Common myeloid progenitor, CD34-positive (primary cell): Measurements from ENCODE around the gene UBE2D4.

Source experiments
- CTCF ChIA-PET: fragments of 350-600 bp; sonication (Branson Sonifier 250); formaldehyde crosslinking; loops from one replicate; lab custom pipeline; 2021; ENCODE audit warnings: antibody characterized with exemption; lab: Charles Lee
- POLR2A ChIA-PET: fragments of 350-600 bp; sonication (Branson Sonifier 250); formaldehyde crosslinking; loops from one replicate; lab custom pipeline; 2021; ENCODE audit warnings: antibody characterized with exemption; lab: Charles Lee
- DNase-seq, 3 donors: peaks; one replicate each; pipeline versions ENCODE4 v3.0.0 to v3.0.0-alpha.2; 2013
- H3K27ac ChIP-seq, 2 experiments: 1 replicate in 1 of 2; 2 replicates in 1 of 2; pipeline ENCODE4 v1.7.0; 2013; ENCODE audit warnings: inconsistent platforms in 2 of 2, low read length in 2 of 2, mild to moderate bottlenecking in 2 of 2, low read depth in 1 of 2, moderate library complexity in 1 of 2; ENCODE audit not compliant: severe bottlenecking in 2 of 2, insufficient read depth in 1 of 2, poor library complexity in 1 of 2
- H3K27me3 ChIP-seq, 5 experiments: replicated peaks in 2 of 5; 1 replicate in 3 of 5; 2 replicates in 2 of 5; pipeline versions ENCODE4 v1.6.1 to v1.7.0; 2013; ENCODE audit warnings: low read length in 4 of 5, mild to moderate bottlenecking in 2 of 5, moderate library complexity in 2 of 5, inconsistent platforms in 1 of 5; ENCODE audit not compliant: insufficient read depth in 5 of 5, control insufficient read depth in 4 of 5
- H3K36me3 ChIP-seq, 4 experiments: 1 replicate in 2 of 4; 2 replicates in 2 of 4; pipeline versions ENCODE4 v1.6.1 to v1.7.0; 2013; ENCODE audit warnings: low read length in 3 of 4, control low read depth in 1 of 4, mild to moderate bottlenecking in 1 of 4; ENCODE audit not compliant: control insufficient read depth in 4 of 4, insufficient read depth in 4 of 4
- H3K4me1 ChIP-seq, 4 experiments: 1 replicate in 3 of 4; 2 replicates in 1 of 4; pipeline versions ENCODE4 v1.6.1 to v1.7.1; 2013; ENCODE audit warnings: low read length in 3 of 4, mild to moderate bottlenecking in 3 of 4, control low read depth in 1 of 4, inconsistent platforms in 1 of 4, moderate library complexity in 1 of 4; ENCODE audit not compliant: control insufficient read depth in 4 of 4, insufficient read depth in 4 of 4; ENCODE audit errors: control extremely low read depth in 1 of 4
- H3K4me3 ChIP-seq, 7 experiments: 1 replicate in 4 of 7; 2 replicates in 3 of 7; pipeline versions ENCODE4 v1.5.1 to v1.7.0; 2013; ENCODE audit warnings: mild to moderate bottlenecking in 7 of 7, low read length in 6 of 7, moderate library complexity in 6 of 7, inconsistent platforms in 2 of 7, low read depth in 2 of 7, control low read depth in 1 of 7; ENCODE audit not compliant: insufficient read depth in 4 of 7, control insufficient read depth in 1 of 7; ENCODE audit errors: extremely low read depth in 1 of 7
- H3K9me3 ChIP-seq, 5 experiments: 1 replicate in 4 of 5; 2 replicates in 1 of 5; pipeline versions ENCODE4 v1.6.1 to v1.7.1; 2013; ENCODE audit warnings: low read length in 4 of 5, mild to moderate bottlenecking in 2 of 5, inconsistent platforms in 1 of 5, low read depth in 1 of 5, moderate library complexity in 1 of 5; ENCODE audit not compliant: control insufficient read depth in 4 of 5, insufficient read depth in 2 of 5; ENCODE audit errors: control extremely low read depth in 1 of 5
- WGBS: methylation state at CpG from one replicate; pipeline ENCODE4 v1.1.5; 2013; ENCODE audit not compliant: insufficient coverage; 5-methylcytosine and 5-hydroxymethylcytosine counted together

The UBE2D4 gene

DNA sequence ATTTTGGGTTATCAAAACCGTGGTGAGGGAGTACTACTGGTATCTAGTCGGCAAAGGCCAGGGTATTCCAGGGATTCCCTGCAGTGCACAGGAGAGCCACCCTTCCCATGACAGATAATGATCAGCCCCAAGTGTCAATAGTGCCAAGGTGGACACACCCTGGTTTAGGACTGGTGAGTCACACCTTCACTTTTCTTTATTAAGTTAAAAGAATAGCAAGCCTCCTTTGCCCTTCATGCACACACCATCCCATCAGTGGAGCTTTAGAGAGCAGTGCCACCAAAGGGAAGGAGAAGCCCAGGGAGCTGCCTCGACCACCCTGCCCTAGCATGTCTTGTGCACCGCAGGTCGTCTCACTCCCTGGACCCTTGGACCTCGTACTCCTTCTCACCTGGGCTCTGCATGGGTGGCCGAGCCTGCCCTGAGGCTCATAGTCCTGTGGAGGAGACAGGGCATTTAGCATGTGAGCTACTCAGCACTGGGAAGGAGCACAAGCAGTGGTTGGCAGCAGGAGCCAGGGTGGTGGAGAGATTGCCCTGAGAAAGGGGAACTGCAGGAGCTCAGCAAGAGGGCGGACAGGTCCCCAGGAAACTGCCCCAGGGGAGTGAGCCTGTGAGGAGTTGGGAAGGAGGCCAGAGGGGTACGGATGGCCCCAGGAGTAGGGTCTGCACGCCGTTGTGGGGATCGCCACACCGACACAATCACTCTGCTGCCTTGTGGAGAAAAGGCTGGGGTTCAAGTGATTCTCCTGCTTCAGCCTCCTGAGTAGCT is 17.4 kb downstream of the UBE2D4 start:
- DNase-seq: no peak
- H3K36me3 ChIP-seq: peaks cover 0 to 6% (median 2%) of the 10 kb centered on the region in 4 experiments
- 92% methylated on average over 13 of the region's 13 CpGs for WGBS
- no peaks in the 10 kb centered on the region for H3K27me3 ChIP-seq
- H3K4me3 ChIP-seq: no peak overlapping the region
- ChIA-PET CTCF (interaction anchor here (0.6 to 2.0 kb wide), 5 partner anchors 8 to 96 kb away, joined by 3 to 4 read pairs (median 3); no protein-coding TSS in a partner anchor), POLR2A (no interaction called here)
- no peaks in the 10 kb centered on the region for H3K9me3 ChIP-seq
- no peaks in the 10 kb centered on the region for H3K4me1 ChIP-seq
- H3K27ac ChIP-seq: no peak overlapping the region

GRCh38 chr7:43944286-43944685 is 18.1 kb downstream of the UBE2D4 start:
- WGBS: 93% methylated on average over 3 of the region's 4 CpGs
- no peaks in the 10 kb centered on the region for H3K27me3 ChIP-seq
- no peaks in the 10 kb centered on the region for H3K9me3 ChIP-seq
- H3K27ac ChIP-seq: no peak overlapping the region
- POLR2A ChIA-PET: no interaction called here
- no peaks in the 10 kb centered on the region for H3K4me1 ChIP-seq
- H3K36me3 ChIP-seq: peaks cover 0 to 8% (median 4%) of the 10 kb centered on the region in 4 experiments
- CTCF ChIA-PET: interaction anchor here (0.9 to 2.0 kb wide), 3 partner anchors 9 to 26 kb away, joined by 3 to 4 read pairs (median 3); no protein-coding TSS in a partner anchor
- no peak overlapping the region for H3K4me3 ChIP-seq
- no peak for DNase-seq

DNA sequence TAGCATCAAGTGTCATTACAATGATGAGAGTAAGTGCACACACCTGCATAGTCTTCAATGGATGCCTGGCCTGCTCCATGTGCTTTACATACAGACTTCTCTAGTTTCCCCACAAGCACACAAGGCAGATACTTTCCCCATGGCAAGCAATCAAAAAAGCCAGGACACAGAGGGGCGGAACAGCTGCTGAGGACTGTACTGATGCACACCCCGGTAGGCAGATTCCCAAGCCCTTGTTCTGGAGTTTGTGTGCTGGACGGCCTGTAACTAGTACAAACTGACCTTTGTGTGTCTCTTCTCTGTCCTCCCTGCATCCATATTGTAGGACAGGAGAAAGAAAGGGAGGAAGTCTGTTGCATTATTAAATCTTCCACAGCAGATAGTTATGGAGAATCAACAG is 25.8 kb downstream of the UBE2D4 start:
- Histone ChIP-seq H3K9me3 (no peaks in the 10 kb centered on the region), H3K4me3 (no peak overlapping the region), H3K27ac (no peak overlapping the region), H3K4me1 (peaks cover 0 to 2% (median under 1%) of the 10 kb centered on the region in 4 experiments), H3K36me3 (peaks cover 7 to 36% (median 17%) of the 10 kb centered on the region in 4 experiments), H3K27me3 (no peaks in the 10 kb centered on the region)
- no peak for DNase-seq
- POLR2A ChIA-PET: no interaction called here
- CTCF ChIA-PET: no interaction called here
- 95% methylated on average over 3 of the region's 3 CpGs for WGBS

GRCh38 chr7:43953071-43953470 is 26.8 kb downstream of the UBE2D4 start:
- Histone ChIP-seq H3K27ac (no peak overlapping the region), H3K4me3 (no peak overlapping the region), H3K27me3 (no peaks in the 10 kb centered on the region), H3K36me3 (peaks cover 7 to 36% (median 17%) of the 10 kb centered on the region in 4 experiments), H3K4me1 (peaks cover 0 to 2% (median under 1%) of the 10 kb centered on the region in 4 experiments), H3K9me3 (no peaks in the 10 kb centered on the region)
- CTCF ChIA-PET: interaction anchor here (1.6 kb wide), 1 partner anchor 13 kb away, joined by 4 read pairs; no protein-coding TSS in a partner anchor
- no peak for DNase-seq
- POLR2A ChIA-PET: no interaction called here
- 100% methylated on average over 1 of the region's 5 CpGs for WGBS

GRCh38 chr7:43954524-43955228 is 28.4 kb downstream of the UBE2D4 start:
- Histone ChIP-seq H3K4me3 (no peak overlapping the region), H3K27me3 (no peaks in the 10 kb centered on the region), H3K27ac (no peak overlapping the region), H3K4me1 (peaks cover 0 to 2% (median under 1%) of the 10 kb centered on the region in 4 experiments), H3K36me3 (peaks cover 5 to 32% (median 16%) of the 10 kb centered on the region in 4 experiments), H3K9me3 (peaks cover 0 to 3% (median 0%) of the 10 kb centered on the region in 5 experiments)
- POLR2A ChIA-PET: no interaction called here
- DNase-seq: peak; percentile 42 to 69 (median 66)
- CTCF ChIA-PET: interaction anchor here (0.7 to 1.7 kb wide), 3 partner anchors 10 to 15 kb away, joined by 4 read pairs; no protein-coding TSS in a partner anchor
- 100% methylated on average over 3 of the region's 3 CpGs for WGBS

GRCh38 chr7:43956027-43956426 is 29.8 kb downstream of the UBE2D4 start:
- Histone ChIP-seq H3K27ac (no peak overlapping the region), H3K4me3 (no peak overlapping the region), H3K4me1 (peaks cover 0 to 2% (median under 1%) of the 10 kb centered on the region in 4 experiments), H3K36me3 (peaks cover 5 to 24% (median 11%) of the 10 kb centered on the region in 4 experiments), H3K27me3 (no peaks in the 10 kb centered on the region), H3K9me3 (peaks cover 0 to 3% (median 0%) of the 10 kb centered on the region in 5 experiments)
- DNase-seq: no peak
- WGBS: 60% methylated on average over 2 of the region's 3 CpGs
- ChIA-PET POLR2A (no interaction called here), CTCF (interaction anchor here (1.4 kb wide), 1 partner anchor 16 kb away, joined by 4 read pairs; no protein-coding TSS in a partner anchor)
